ENCODE data around the gene HPX. TPM values are rescaled to one million over a fixed set of nuclear protein-coding genes. Genes with fewer than 3 reads are reported as not detected.

The HPX gene
- total RNA-seq, 1 donor from 2014 or later = 0.56 TPM

DNA sequence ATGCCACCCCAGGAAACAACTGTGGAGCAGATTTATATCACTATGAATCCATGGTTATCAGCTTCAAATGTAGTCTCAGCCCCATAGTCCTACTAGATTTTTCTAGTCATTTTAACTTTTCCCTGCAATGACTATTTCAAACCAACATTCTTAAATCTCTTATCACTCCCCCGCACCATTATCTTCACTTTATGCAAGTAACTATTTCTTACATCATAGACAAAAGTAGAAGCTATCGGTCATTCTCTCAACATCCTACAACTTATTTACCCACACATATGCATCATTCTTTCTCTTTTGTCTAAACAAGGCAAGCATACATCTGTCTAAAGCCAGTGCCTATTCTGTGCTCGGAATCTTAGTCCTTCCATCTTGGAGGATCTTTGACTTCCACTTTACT is 44.9 kb upstream of the HPX start:
- peaks cover 5% of the 10 kb centered on the region for H3K4me1 ChIP-seq
- no peaks in the 10 kb centered on the region for H3K27me3 ChIP-seq
- Mint-ChIP-seq H3K36me3 (peaks cover 8% of the 10 kb centered on the region), H3K27ac (no peak overlapping the region), H3K4me1 (peaks cover 20% of the 10 kb centered on the region), H3K9me3 (no peaks in the 10 kb centered on the region), H3K4me3 (no peak overlapping the region), H3K27me3 (ENCODE audit: insufficient read depth, low read depth) (no peaks in the 10 kb centered on the region)
- H2AFZ ChIP-seq (replicated peaks) = no peak overlapping the region
- H3F3A ChIP-seq (ENCODE audit: low read depth) = no peaks in the 10 kb centered on the region
- H3K4me3 ChIP-seq = no peak overlapping the region
- no peak for DNase-seq (ENCODE audit: low spot score)
- H3K9me3 ChIP-seq (ENCODE audit: low read depth) = no peaks in the 10 kb centered on the region
- H3K9ac ChIP-seq = no peak overlapping the region
- no peak for TF ChIP-seq EZH2 (IDR thresholded peaks at IDR 0.05)
- TF ChIP-seq EZH2phosphoT487 (IDR thresholded peaks at IDR 0.05) = no peak
- TF ChIP-seq, protein P1, sequence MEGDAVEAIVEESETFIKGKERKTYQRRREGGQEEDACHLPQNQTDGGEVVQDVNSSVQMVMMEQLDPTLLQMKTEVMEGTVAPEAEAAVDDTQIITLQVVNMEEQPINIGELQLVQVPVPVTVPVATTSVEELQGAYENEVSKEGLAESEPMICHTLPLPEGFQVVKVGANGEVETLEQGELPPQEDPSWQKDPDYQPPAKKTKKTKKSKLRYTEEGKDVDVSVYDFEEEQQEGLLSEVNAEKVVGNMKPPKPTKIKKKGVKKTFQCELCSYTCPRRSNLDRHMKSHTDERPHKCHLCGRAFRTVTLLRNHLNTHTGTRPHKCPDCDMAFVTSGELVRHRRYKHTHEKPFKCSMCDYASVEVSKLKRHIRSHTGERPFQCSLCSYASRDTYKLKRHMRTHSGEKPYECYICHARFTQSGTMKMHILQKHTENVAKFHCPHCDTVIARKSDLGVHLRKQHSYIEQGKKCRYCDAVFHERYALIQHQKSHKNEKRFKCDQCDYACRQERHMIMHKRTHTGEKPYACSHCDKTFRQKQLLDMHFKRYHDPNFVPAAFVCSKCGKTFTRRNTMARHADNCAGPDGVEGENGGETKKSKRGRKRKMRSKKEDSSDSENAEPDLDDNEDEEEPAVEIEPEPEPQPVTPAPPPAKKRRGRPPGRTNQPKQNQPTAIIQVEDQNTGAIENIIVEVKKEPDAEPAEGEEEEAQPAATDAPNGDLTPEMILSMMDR (IDR thresholded peaks at IDR 0.05) = no peak
- no peaks in the 10 kb centered on the region for H3K36me3 ChIP-seq
- H3K4me2 ChIP-seq = no peak overlapping the region
- H4K20me1 ChIP-seq (ENCODE audit: low read depth) = peaks cover 13% of the 10 kb centered on the region
- no peak overlapping the region for H3K27ac ChIP-seq
- peaks cover 29% of the 10 kb centered on the region for H3K79me2 ChIP-seq (ENCODE audit: low read depth)

- no peaks in the 10 kb centered on the region for H3K27me3 Mint-ChIP-seq (ENCODE audit: insufficient read depth, low read depth)
- no peaks in the 10 kb centered on the region for H3K36me3 ChIP-seq
- peaks cover 13% of the 10 kb centered on the region for H4K20me1 ChIP-seq (ENCODE audit: low read depth)
- no peak overlapping the region for H3K4me3 ChIP-seq
- no peak overlapping the region for H3K9ac ChIP-seq
- peak overlapping the region; percentile 95 for H3K4me3 Mint-ChIP-seq
- H3K9me3 Mint-ChIP-seq = no peaks in the 10 kb centered on the region
- peaks cover 43% of the 10 kb centered on the region for H3K79me2 ChIP-seq (ENCODE audit: low read depth)
- no peaks in the 10 kb centered on the region for H3F3A ChIP-seq (ENCODE audit: low read depth)
- no peaks in the 10 kb centered on the region for H3K9me3 ChIP-seq (ENCODE audit: low read depth)
- no peak overlapping the region for H2AFZ ChIP-seq (replicated peaks)
- H3K4me1 Mint-ChIP-seq = peaks cover 29% of the 10 kb centered on the region
- no peak overlapping the region for H3K4me2 ChIP-seq
- no peaks in the 10 kb centered on the region for H3K27me3 ChIP-seq
- peaks cover 11% of the 10 kb centered on the region for H3K4me1 ChIP-seq
- TF ChIP-seq EZH2phosphoT487 (IDR thresholded peaks at IDR 0.05) = no peak
- no peak for TF ChIP-seq EZH2 (IDR thresholded peaks at IDR 0.05)
- TF ChIP-seq, protein P1 (IDR thresholded peaks at IDR 0.05) = no peak
- no peak overlapping the region for H3K27ac Mint-ChIP-seq
- H3K27ac ChIP-seq = no peak overlapping the region
- H3K36me3 Mint-ChIP-seq = peaks cover 14% of the 10 kb centered on the region
- DNase-seq (ENCODE audit: low spot score) = no peak
Measured at GRCh38 chr11:6483015-6483414, 42.2 kb upstream of the HPX start.

- Histone ChIP-seq H3K9me3 (ENCODE audit: low read depth) (no peaks in the 10 kb centered on the region), H3K27ac (no peak overlapping the region), H3K4me3 (peak overlapping the region; percentile 83), H4K20me1 (ENCODE audit: low read depth) (peaks cover 13% of the 10 kb centered on the region), H3K79me2 (ENCODE audit: low read depth) (peaks cover 43% of the 10 kb centered on the region), H3K27me3 (no peaks in the 10 kb centered on the region), H3K36me3 (no peaks in the 10 kb centered on the region), H3K4me1 (peaks cover 11% of the 10 kb centered on the region), H2AFZ (replicated peaks) (no peak overlapping the region), H3F3A (ENCODE audit: low read depth) (no peaks in the 10 kb centered on the region), H3K9ac (peak overlapping the region; percentile 91), H3K4me2 (peak overlapping the region; percentile 91)
- TF ChIP-seq, protein P1 (IDR thresholded peaks at IDR 0.05) = no peak
- no peak for TF ChIP-seq EZH2 (IDR thresholded peaks at IDR 0.05)
- TF ChIP-seq EZH2phosphoT487 (IDR thresholded peaks at IDR 0.05) = no peak
- DNase-seq (ENCODE audit: low spot score) = no peak
- H3K4me3 Mint-ChIP-seq = peak overlapping the region; percentile 95
- H3K4me1 Mint-ChIP-seq = peaks cover 29% of the 10 kb centered on the region
- H3K36me3 Mint-ChIP-seq = peaks cover 18% of the 10 kb centered on the region
- no peak overlapping the region for H3K27ac Mint-ChIP-seq
- no peaks in the 10 kb centered on the region for H3K27me3 Mint-ChIP-seq (ENCODE audit: insufficient read depth, low read depth)
- no peaks in the 10 kb centered on the region for H3K9me3 Mint-ChIP-seq
Measured at GRCh38 chr11:6482441-6482840, 41.7 kb upstream of the HPX start.

Data from neural progenitor cell (in vitro differentiated cells).